Choroid plexus epithelial cell (primary cell): ENCODE measurements around the gene LIN9.

Source experiments
- DNase-seq: peaks from one replicate; pipeline ENCODE4 v3.0.0-alpha.2; 2010; ENCODE audit warnings: low read depth
- H3K4me3 ChIP-seq: 2 replicates; pipeline ENCODE4 v1.5.1; 2011; ENCODE audit warnings: low read depth, mild to moderate bottlenecking, control low read depth, low read length, moderate library complexity
- CTCF ChIP-seq: conservative IDR thresholded peaks from 2 replicates; pipeline ENCODE4 v1.5.1; 2011; ENCODE audit warnings: low read depth, mild to moderate bottlenecking, control low read depth, inconsistent platforms, low read length, moderate library complexity

LIN9 gene

GRCh38 chr1:226309398-226310244, 657 bp upstream of the LIN9 start:
- peak overlapping the region; percentile 96 for H3K4me3 ChIP-seq
- DNase-seq = peak; percentile 14
- TF ChIP-seq CTCF = peak; percentile 27

GRCh38 chr1:226308166-226308722, 720 bp downstream of the LIN9 start:
- peak overlapping the region; percentile 96 for H3K4me3 ChIP-seq
- TF ChIP-seq CTCF = no peak
- no peak for DNase-seq

- no peak for DNase-seq
- no peak for TF ChIP-seq CTCF
- no peak overlapping the region for H3K4me3 ChIP-seq
Measured at GRCh38 chr1:226306425-226306824, 2.5 kb downstream of the LIN9 start.

- H3K4me3 ChIP-seq = no peak overlapping the region
- no peak for DNase-seq
- no peak for TF ChIP-seq CTCF
Measured at GRCh38 chr1:226305184-226305583, 3.8 kb downstream of the LIN9 start.

- no peak for DNase-seq
- no peak for TF ChIP-seq CTCF
- H3K4me3 ChIP-seq = no peak overlapping the region
Measured at GRCh38 chr1:226304291-226304955, 4.5 kb downstream of the LIN9 start.

GRCh38 chr1:226302731-226303130, 6.2 kb downstream of the LIN9 start:
- DNase-seq = no peak
- no peak for TF ChIP-seq CTCF
- H3K4me3 ChIP-seq = no peak overlapping the region
